ENCODE measurements around the gene TRDMT1.

GRCh38 chr10:17098012-17098411 is 103.5 kb downstream of the TRDMT1 start:
- TF ChIP-seq CTCF (IDR thresholded peaks at IDR 0.05; ENCODE audit: poor library complexity, severe bottlenecking) (no peak), MXI1 (conservative IDR thresholded peaks at IDR 0.05; ENCODE audit: poor library complexity, severe bottlenecking) (no peak), REST (IDR thresholded peaks at IDR 0.05; ENCODE audit: borderline replicate concordance) (no peak), EZH2 (IDR thresholded peaks at IDR 0.05; ENCODE audit: borderline replicate concordance, insufficient read depth, low read length, poor library complexity, severe bottlenecking) (no peak), EP300 (conservative IDR thresholded peaks at IDR 0.05; ENCODE audit: poor library complexity, severe bottlenecking) (no peak)
